ENCODE data around the gene IFT88.
A peak's percentile ranks its signal among the peaks of the same experiment; 100 is the strongest.
"Not testable (repeated sequence)": the region's sequence is repeated elsewhere in the genome, so short reads cannot be mapped to it uniquely, and the experiment has no call there.

IFT88 gene

DNA sequence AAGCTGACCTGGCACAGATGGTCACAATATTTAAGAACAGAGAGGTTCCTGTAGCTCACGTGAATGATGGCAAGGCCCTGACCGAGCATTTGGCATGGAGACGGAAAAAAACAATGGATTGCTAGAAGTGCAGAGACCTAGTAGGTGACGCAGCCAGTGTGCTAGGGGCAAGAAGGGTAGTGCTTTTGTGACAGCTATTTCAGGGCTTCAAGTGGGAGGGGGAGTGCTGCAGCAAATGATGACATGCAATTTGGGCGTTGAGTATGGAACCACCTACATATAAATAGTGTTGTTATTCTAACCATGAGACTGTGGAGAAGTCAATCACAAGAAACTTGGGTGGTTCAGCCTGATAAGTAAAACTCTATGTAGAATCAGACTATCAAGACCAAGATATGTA is 70.9 kb downstream of the IFT88 start:
- no peak for DNase-seq

DNA sequence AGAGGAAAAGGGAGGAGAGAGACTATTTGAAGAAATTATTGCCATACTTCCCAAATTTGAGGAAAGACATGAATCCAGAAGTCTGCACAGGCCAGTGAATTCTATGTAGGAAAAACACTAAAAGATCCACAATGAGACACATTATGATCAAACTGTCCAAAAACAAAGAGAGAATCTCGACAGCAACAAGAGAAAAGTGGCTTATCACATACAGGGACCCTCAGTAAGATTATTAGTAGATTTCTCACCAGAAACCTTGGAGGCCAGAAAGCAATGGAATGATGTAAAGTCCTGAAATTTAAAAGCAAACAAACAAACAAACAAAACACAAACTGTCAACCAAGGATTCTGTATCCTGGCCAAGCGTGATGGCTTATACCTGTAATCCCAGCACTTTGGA is 80.8 kb downstream of the IFT88 start:
- no peak for DNase-seq

DNA sequence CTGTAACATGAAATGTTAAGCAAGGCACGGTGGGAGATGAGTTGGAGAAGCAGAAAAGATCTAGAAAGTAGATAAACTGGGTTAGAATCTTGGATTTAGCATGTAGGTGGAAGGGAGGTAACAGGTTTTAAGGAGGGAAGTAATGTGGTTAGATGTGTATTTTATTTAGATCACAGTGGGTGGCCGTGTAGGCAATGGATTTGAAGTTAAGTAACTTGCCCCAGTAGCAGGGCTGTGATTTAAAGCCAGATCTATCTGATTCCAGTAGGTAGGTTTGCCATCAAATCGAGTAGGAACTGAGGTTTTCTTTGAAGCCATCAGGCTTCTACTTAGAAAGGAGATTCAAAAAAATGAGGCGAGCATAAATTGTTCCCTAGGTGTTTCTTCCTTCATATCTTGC is 86.0 kb downstream of the IFT88 start:
- no peak for DNase-seq

DNA sequence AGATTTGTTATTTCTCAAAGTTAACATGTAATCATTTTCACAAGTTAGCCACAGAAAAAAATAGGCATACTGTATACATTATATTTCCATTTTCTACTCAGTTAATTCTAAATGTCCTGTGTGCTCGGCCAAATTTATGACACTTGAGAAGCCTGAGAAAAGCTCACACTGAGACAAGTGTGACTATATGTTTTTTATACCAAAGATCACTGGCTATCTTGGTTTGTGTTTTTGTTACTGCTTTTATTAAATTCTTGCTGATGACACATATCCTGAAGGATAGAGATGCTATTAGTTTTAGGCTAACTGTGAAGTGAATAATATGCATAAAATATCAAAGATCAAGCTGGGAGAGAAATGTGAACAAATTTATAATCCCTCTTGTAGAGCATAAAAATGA is 87.2 kb downstream of the IFT88 start:
- DNase-seq = peak; percentile 88

DNA sequence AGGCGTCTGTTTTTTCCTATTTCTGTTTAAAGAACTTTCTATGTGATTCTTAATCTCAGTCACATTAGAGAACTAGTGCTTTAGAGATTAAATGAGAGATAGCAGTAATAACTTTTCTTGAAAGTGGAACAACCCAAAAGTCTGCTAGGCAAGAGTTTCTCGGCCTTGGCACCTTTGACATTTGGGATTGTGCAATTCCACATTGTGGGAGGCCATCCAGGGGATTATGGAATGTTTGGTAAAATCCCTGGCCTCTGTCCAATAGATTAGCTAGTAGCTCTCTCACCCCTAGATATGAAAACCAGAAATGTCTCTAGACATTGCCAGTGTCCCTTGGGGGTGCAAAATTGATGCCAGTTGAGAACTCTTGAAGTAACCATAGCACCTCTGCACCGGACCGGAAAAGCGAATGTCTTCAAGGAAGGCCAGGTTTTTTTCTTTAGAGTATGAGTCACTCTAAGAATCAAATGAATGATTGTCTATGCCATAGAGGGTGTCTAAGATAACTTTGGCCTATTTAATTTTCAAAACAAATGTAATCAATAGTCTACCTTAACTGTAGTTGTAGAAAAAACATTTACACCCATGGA is 91.6 kb downstream of the IFT88 start:
- no peak for DNase-seq

DNA sequence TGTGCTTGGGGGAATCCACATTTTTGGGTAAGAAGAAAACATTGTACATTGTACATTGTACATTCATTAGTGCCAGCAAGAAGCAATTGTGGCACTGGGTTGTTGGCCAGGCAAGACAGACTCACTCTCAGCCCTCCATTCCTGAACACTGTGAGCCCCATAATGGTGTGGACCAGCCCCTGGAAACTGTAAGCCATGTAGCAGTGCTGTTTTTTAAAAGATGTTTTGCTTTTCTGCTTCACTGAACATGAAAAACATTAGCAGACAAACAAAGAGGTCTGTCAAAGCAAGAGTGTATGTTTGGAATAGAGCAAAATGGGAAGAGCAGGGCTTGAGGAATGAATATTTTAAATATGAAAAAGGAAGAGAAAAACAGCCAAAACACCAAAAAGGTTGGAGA is 97.4 kb downstream of the IFT88 start:
- DNase-seq = no peak

DNA sequence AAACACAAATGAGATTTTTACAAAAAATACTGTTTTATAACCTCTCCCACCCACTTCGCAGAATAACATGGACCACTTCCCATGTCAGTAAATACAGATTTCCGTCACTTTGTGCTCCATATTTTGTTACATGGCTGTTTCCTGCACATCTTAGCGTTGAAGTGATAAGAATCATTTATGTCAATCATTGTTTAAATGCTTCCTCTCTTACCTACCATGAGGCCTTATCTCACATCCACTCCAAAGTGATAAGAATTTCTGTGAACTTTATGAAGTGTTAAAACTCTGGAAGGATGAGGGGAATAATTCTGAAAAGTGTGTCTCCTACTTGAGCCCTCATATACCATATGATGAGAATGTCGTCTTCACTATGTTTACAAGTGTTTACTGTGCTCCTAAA is 100.0 kb downstream of the IFT88 start:
- DNase-seq = no peak

DNA sequence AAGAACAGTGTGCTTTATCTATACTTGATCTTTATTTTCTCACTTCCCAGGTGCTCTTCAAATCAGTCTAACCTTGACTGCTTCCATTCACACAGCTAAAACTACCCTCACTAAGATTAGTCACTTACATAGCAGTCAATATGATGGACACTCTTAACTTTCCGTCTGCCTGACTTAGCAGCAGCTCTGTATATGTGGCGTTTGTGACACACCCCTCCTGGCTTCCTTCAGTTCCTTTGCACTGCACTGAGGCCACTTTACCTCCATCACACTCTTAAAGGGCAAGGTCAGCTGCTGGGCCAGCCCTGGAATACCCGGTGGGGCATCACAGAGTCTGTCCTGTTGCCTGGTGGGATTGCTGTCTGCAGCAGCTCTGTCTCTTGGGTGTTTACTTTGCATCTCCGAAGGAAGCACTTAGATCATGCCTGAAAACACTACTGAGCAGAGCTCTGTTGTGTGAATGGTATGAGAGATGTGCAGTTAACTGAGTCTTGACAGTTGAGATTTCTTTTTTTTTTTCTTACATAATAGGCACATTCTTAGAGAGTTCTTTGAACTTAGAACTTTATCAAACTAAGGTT is 101.0 kb downstream of the IFT88 start:
- DNase-seq = no peak

DNA sequence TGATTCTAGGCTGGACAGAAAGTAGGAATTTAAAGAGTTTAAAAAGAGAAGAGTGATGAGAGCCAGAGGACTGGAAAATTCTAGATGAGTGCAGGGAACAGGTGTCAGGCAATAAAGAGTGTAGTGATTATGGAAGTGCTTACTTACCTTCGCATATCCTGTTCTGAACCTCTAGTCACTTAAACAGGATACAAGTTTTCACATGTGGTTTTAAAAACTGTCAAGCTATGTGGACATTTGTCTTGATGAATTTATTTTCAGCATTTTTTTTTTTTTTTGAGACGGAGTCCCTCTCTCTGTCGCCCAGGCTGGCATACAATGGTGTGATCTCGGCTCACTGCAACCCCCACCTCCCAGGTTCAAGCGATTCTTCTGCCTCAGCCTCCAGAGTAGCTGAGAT is 102.2 kb downstream of the IFT88 start:
- no peak for DNase-seq

DNA sequence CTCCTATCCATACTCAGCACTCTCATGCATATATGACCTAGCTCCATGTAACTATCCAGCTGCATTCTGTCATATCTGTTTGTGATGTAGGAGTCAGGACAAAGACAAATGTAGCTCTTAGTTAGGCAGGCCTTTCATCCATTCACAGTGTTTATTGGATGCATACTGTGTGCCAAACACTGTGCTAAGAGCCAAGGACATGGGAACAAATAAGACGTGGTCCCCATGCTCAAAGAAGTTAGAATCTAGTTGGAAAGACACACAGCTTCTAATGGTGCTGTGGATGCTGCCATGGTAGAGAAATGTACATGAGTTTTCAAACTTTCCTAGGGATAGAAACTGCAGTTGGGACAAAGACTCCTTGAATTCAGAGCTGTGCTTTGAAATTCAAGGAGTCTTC is 104.8 kb downstream of the IFT88 start:
- no peak for DNase-seq

DNA sequence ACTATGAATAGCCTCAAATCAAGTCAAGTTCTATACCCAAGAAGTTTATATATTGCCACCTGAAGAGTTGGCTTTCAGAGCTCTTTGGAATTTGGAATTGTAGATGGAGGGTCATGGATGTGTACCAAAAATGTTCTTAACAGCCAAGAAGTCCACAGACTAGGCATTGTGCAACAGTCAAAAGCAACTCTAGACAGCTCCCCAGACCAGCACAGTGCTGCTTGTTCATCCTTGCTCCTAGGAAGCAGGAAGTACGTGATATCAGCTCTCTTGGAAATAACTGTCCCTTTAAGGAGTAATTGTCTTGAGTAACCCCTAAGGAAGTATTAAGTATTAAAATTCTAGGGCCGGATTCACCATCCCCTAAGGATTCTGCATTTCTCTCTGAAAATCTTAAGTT is 105.8 kb downstream of the IFT88 start:
- no peak for DNase-seq

DNA sequence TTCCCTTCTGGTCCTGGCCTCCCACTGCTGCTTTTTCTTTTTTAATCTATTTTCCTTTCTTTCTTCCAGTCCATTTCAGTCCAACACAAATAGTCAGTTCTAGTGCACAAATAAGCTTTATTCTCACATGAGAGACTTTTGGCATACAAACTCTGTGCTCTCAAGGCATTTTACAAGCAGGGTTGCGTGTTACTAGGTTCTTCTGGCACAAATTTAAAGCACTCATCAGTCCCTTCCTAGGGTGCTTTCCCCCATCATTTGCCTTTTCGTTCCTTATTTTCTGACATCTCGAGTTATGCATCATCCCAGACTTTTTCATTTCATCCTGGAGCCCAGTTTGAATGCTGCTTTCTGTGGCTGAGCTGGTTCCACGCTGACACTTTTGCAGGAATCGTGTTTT is 106.8 kb downstream of the IFT88 start:
- no peak for DNase-seq

DNA sequence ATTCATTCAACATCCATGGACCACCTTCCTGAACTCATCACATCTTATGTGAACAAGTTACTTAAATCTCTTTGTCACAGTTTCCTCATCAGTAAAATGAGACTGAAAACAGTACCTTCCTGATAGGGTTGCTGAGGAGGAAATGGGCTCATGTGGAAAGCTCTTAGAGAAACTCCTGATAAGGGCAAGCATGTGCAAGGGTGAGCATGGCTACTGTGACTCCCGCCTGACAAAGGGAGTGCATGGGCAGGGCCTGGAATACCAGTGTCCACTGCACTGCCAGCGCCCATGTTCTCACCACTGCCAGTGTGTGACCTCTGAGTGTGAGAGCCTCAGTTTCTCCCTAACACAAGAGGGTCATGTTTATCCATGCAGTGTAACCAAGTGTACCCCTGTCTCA is 109.3 kb downstream of the IFT88 start:
- DNase-seq = no peak

DNA sequence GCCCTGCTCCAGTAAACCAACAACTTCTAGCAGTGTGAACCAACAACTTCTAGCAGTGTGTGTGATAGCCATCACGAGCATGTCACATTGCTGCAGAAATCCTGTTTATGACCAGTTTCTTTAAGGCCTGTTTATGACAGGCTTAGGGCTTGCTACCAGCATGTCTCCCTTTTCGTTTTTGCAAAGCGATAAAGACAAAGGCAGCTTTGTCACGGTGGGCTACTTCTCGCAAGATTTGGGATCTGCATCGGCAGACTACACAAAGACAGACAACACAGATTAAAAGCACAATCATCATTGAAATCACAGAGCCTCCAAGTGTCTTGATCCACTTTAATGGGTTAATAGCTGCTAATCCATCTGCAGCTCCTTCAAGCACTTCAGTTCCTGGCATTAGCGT is 111.6 kb downstream of the IFT88 start:
- not testable (repeated sequence) for DNase-seq

DNA sequence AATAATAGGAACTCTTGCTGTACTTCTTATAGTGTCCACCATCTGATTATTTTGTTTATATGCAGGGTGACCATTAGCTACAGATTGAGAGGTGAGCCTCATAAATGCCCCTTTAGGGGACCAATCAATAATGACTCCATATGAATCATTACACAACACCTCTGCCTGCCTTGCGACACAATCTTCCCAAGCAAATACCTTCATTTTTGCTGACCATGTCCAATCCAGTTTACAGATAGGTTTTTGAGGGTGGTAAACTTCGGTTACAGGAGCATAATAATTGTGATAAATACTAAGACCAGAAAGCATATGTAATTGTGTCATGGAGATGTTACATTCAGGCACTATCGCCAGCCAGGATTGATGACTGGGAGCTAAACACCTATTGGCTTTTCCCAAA is 112.9 kb downstream of the IFT88 start:
- no peak for DNase-seq

DNA sequence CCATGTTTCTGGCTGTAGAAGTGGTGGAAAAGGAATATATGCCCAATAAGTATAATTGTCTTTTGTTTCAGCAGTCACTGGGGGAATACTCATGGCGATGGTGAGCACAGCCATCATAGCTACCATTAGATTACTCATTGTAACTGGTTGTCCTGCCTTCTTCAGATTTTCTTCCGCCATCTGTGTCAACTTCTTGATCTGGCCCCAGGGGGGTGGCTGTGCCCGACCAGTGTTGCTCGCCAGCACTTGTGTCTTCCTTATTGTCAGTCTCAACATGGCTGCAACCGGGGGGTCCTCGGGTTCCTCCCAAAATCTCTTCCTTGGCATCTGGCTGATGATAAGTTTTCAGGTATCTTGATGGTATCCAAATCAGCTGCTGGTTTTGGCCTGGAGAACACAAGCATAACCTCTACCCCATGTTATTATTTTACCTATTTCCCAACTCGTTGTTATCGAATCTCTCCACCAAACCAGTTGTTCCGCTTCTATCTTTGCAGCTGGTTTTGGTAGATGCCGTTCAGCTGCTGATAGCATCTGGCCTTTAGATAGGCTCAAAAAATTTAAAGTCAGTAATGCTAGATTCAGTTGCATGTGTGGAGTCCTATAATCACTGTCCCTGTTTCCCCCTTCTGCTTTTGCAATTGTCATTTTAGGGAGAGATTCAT is 113.6 kb downstream of the IFT88 start:
- no peak for DNase-seq

DNA sequence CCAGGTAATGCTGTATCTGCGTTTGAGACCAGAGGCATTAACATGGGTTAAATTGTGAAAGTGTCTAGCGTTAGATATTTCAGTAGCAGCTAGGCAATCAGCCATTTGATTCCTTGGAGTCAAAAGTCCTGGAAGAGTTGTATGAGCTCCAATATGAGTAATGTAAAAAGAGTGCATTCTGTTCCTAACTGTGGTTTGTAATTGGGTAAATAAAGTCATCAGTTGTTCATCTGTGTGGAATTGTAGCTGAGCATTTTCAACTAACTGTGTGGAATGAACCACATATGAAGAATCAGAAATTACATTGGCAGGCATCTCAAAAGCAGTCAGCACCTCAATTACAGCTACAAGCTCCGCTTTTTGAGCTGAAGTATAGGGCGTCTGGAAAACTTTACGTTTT is 114.5 kb downstream of the IFT88 start:
- DNase-seq = peak; percentile 88

DNA sequence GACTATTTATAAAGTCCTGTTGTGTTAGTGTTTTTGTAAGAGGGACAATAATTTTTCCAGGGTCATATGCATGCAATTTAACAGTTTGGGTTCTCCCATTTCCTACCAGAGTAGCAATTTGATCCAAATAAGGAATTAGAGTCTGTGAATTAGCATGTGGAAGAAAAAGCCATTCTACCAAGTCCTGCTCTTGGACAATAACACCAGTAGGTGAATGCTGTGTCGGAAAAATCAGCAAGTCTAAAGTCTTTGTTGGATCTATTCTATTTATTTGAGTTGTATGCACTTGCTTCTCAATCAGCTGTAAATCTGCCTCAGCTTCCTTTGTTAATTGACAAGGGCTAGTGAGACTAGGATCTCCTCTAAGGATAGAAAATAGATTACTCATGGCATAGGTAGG is 115.1 kb downstream of the IFT88 start:
- DNase-seq = no peak

DNA sequence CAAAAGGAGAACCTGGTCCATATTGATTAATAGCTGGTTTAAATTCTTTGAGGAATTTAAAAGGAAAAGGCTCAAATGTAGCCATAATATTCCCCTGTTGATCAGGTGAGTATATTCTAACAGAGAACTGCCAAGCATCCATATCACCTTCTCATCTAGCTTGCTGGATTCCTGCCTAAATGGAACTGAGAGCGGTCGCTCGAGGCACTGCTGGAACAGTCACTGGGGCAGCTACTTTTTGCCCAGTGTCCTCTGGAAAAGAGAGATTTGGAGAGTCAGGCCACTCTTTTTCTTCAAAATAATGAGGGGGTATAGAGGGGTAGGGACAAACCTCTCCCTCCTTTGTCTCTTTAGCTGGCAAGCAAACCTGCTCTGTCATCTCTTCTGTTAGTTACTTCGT is 117.1 kb downstream of the IFT88 start:
- no peak for DNase-seq

DNA sequence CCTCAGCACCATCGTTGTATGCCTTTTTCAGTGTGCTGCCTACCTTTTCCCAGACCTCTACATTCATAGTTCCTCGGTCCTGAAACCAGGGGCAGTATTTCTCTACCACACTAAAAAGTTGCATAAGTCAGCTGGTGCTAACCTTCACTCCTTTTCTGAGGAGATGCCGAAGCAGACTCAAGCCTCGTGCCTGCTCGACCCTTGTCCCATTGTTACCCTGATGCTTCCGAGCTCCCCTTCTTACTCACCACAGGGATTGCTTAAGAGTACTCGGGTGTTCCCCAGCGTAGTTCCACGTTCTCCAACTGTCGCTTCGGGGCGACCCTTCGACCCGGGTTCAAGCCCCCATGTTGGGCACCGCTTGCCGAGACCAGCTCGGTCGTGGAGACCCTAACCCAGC is 117.6 kb downstream of the IFT88 start:
- no peak for DNase-seq

DNA sequence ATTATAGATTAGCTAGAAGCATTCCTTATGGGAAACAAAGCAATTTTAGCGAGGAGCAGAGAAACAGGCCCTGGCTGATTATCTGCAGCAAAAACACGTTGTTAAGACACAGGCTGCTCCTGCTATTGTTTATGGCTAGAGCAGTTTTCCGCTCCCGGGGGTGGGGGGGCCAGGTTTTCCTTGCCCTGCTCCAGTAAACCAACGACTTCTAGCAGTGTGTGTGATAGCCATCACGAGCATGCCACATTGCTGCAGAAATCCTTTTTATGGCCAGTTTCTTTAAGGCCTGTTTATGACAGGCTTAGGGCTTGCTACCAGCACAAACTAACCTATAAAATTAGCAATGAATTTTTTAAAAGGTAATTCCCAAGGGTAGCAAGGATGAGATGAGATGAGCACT is 118.1 kb downstream of the IFT88 start:
- no peak for DNase-seq

DNA sequence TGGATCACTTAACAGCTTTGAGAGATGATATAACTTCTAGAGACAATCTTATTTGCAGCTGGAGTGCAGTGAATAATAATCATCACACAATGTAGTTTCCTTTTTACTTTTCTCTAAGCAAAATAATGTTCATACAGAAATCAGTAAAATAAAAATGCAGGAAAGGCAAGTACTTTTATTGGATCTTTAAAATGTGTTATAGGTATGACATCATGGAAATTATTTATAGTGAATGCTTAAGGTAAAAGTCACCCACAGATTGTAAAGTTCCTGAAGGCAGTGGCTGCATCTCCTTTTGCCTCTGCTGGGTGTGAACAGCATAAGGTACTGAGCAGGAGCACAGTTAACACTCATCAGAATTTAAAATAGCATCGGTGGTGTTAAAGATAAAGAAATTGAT is 119.2 kb downstream of the IFT88 start:
- peak; percentile 9 for DNase-seq

DNA sequence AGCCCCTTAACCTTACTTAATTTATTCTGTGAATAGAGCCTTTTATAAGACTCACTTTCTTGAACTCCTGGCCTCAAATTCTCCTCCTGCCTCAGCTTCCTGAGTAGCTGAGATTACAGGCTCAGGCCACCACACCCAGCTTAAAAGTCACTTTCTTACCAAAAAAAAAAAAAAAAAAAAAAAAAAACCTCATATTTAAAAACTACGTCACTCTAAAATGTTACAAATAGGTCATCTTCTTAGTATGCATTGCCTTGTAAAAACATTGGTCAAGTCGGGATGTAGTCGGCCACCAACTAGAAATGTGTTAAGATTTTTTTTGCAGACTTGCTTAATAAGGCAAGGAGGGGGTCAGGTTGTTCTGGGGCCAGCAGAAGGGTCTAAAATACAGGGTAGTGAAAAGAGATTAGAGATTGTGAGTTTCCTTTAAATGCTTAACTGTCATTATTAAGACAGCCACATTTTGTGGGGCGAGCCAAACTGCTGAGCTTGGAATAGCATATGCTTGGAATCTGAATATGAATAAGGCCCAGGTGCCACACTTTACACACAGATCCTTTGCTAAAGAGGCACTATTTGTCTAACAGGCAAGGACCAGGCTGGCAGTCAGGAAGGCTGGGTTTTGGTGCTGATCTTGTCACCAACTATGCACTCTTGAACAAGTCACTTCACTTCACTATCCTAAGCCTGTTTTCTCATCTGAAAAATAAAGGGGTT is 120.1 kb downstream of the IFT88 start:
- DNase-seq = peak; percentile 41

DNA sequence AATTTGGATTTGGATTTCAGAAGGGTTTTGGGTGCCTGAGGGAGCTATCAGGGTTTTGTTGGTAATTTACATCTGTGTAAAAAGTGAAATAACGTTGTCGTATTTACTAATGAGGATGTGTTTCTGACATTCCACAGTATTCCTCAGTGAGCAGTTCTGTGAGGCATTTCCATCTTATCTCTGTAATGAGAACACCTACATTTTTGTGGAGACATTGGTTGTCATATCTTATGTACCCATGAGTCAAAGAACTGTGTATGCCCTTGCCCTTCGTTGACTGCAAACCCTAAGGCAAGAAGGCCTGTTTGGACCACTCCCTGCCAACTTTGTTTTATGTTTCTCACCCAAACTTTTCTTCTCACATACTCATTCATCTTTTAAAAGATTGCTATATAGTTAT is 122.3 kb downstream of the IFT88 start:
- no peak for DNase-seq
